ENCODE measurements around the gene AKT2.

Gene AKT2

DNA sequence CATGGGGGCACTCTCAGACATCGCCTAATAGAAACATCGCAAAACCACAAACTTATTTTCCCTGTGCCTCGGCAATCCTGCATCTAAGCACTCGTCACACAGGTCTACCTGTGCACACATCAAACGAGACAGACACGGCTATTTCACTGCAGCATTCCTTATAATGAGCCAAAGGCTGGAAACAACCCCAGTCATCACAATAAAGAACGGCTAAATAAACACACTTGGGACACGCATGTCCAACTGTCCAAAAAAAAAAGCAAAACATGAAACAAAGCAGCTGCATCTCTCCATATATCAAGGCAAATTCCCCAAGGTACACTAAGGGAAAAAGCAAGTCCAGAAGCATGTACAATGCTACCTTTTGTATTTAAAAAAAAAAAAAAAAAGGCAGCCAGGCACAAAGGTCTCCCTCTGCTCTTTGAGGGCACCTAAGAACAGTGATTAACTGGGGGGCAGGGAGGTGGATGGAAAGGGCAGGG lies 31.5 kb downstream of the AKT2 start:
- Histone ChIP-seq H3K27ac (ENCODE audit: low read depth, low read length) (no peak overlapping the region), H3K4me2 (ENCODE audit: low read depth, low read length, poor library complexity, severe bottlenecking) (no peak overlapping the region), H3K36me3 (ENCODE audit: low read length) (0 out of 2 replicates have a peak, but pooled peaks cover 2% of the 10 kb centered on the region), H3K4me3 (ENCODE audit: insufficient read depth, low read length, poor library complexity, severe bottlenecking) (no peak overlapping the region), H3K79me2 (ENCODE audit: insufficient read depth, low read length) (peaks cover 21% of the 10 kb centered on the region), H3F3A (ENCODE audit: insufficient read depth) (no peaks in the 10 kb centered on the region), H3K9ac (ENCODE audit: low read length) (no peak overlapping the region), H3K27me3 (ENCODE audit: low read length) (no peaks in the 10 kb centered on the region), H2AFZ (ENCODE audit: low read depth, low read length, severe bottlenecking) (no peak overlapping the region), H4K20me1 (ENCODE audit: low read depth, low read length) (no peaks in the 10 kb centered on the region), H3K9me3 (ENCODE audit: insufficient read depth, low read length) (no peaks in the 10 kb centered on the region), H3K9me2 (replicated peaks; ENCODE audit: insufficient read depth, low read length) (no peaks in the 10 kb centered on the region)
- no peak for TF ChIP-seq EZH2phosphoT487 (conservative IDR thresholded peaks at IDR 0.05; ENCODE audit: low read length)
- TF ChIP-seq, protein P1, sequence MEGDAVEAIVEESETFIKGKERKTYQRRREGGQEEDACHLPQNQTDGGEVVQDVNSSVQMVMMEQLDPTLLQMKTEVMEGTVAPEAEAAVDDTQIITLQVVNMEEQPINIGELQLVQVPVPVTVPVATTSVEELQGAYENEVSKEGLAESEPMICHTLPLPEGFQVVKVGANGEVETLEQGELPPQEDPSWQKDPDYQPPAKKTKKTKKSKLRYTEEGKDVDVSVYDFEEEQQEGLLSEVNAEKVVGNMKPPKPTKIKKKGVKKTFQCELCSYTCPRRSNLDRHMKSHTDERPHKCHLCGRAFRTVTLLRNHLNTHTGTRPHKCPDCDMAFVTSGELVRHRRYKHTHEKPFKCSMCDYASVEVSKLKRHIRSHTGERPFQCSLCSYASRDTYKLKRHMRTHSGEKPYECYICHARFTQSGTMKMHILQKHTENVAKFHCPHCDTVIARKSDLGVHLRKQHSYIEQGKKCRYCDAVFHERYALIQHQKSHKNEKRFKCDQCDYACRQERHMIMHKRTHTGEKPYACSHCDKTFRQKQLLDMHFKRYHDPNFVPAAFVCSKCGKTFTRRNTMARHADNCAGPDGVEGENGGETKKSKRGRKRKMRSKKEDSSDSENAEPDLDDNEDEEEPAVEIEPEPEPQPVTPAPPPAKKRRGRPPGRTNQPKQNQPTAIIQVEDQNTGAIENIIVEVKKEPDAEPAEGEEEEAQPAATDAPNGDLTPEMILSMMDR (IDR thresholded peaks at IDR 0.05; ENCODE audit: insufficient read depth, low read length, poor library complexity, severe bottlenecking), result no peak

DNA sequence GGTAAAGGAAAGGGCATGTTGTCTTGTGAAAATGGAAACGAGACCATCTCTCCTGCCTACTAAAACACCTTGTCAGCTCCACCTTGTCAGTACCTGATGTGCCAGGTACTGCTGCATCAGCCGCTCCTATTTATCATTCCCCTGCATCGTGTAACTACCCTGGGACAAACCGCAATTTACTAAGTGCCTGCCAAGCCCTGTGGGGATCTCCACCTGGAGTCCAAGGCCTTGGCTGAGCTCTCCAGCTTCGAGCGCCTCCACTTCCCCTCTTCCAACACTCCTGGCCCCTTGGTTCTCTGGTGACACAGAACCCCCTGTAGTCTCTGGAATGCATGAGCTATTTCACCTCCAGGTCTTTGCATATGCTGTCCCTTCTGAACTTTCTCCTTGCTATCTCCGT lies 32.8 kb downstream of the AKT2 start:
- H2AFZ ChIP-seq (ENCODE audit: low read depth, low read length, severe bottlenecking), result no peak overlapping the region
- no peaks in the 10 kb centered on the region for H3K27me3 ChIP-seq (ENCODE audit: low read length)
- H4K20me1 ChIP-seq (ENCODE audit: low read depth, low read length), result no peaks in the 10 kb centered on the region
- no peaks in the 10 kb centered on the region for H3K9me2 ChIP-seq (replicated peaks; ENCODE audit: insufficient read depth, low read length)
- no peak overlapping the region for H3K9ac ChIP-seq (ENCODE audit: low read length)
- no peaks in the 10 kb centered on the region for H3K9me3 ChIP-seq (ENCODE audit: insufficient read depth, low read length)
- H3K4me3 ChIP-seq (ENCODE audit: insufficient read depth, low read length, poor library complexity, severe bottlenecking), result no peak overlapping the region
- H3K36me3 ChIP-seq (ENCODE audit: low read length), result 0 out of 2 replicates have a peak, but pooled peaks cover 2% of the 10 kb centered on the region
- H3K27ac ChIP-seq (ENCODE audit: low read depth, low read length), result no peak overlapping the region
- H3F3A ChIP-seq (ENCODE audit: insufficient read depth), result no peaks in the 10 kb centered on the region
- TF ChIP-seq, protein P1 (IDR thresholded peaks at IDR 0.05; ENCODE audit: insufficient read depth, low read length, poor library complexity, severe bottlenecking), result no peak
- TF ChIP-seq EZH2phosphoT487 (conservative IDR thresholded peaks at IDR 0.05; ENCODE audit: low read length), result no peak
- H3K4me2 ChIP-seq (ENCODE audit: low read depth, low read length, poor library complexity, severe bottlenecking), result no peak overlapping the region
- peaks cover 14% of the 10 kb centered on the region; the same call in 1 of the 2 replicates for H3K79me2 ChIP-seq (ENCODE audit: insufficient read depth, low read length)

DNA sequence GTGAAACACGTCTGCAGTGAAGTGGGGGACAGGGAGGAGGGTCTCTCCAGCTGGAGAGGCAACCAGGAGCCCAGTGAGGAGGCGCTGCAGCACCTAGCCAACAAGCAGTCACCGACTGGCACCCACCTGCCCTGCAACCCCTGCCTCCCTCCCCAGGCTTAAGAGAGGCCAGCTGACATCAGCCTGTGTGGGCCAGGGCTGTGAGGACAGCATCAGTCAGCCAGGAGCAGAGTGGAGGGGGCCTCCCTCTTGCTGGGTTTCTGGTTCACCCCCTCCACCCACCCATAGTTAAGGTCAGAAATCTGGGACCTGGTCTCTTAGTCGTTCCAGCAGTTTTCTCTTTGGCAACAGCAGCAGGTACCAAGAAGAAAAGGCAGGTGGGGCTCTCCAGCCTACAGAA lies 33.2 kb downstream of the AKT2 start:
- TF ChIP-seq, protein P1 (IDR thresholded peaks at IDR 0.05; ENCODE audit: insufficient read depth, low read length, poor library complexity, severe bottlenecking), result no peak
- no peak for TF ChIP-seq EZH2phosphoT487 (conservative IDR thresholded peaks at IDR 0.05; ENCODE audit: low read length)
- H4K20me1 ChIP-seq (ENCODE audit: low read depth, low read length), result no peaks in the 10 kb centered on the region
- H3K79me2 ChIP-seq (ENCODE audit: insufficient read depth, low read length), result peaks cover 14% of the 10 kb centered on the region; the same call in 1 of the 2 replicates
- no peak overlapping the region for H3K4me2 ChIP-seq (ENCODE audit: low read depth, low read length, poor library complexity, severe bottlenecking)
- no peaks in the 10 kb centered on the region for H3K27me3 ChIP-seq (ENCODE audit: low read length)
- no peaks in the 10 kb centered on the region for H3K9me3 ChIP-seq (ENCODE audit: insufficient read depth, low read length)
- no peak overlapping the region for H3K9ac ChIP-seq (ENCODE audit: low read length)
- H3K4me3 ChIP-seq (ENCODE audit: insufficient read depth, low read length, poor library complexity, severe bottlenecking), result no peak overlapping the region
- no peak overlapping the region for H3K27ac ChIP-seq (ENCODE audit: low read depth, low read length)
- no peak overlapping the region for H2AFZ ChIP-seq (ENCODE audit: low read depth, low read length, severe bottlenecking)
- H3F3A ChIP-seq (ENCODE audit: insufficient read depth), result no peaks in the 10 kb centered on the region
- no peaks in the 10 kb centered on the region for H3K9me2 ChIP-seq (replicated peaks; ENCODE audit: insufficient read depth, low read length)
- 0 out of 2 replicates have a peak, but pooled peaks cover 2% of the 10 kb centered on the region for H3K36me3 ChIP-seq (ENCODE audit: low read length)

All from SU-DHL-6 (cell line).